Measurements from ENCODE around the gene SCUBE1. TPM values are rescaled to one million over a fixed set of nuclear protein-coding genes. Genes with fewer than 3 reads are reported as not detected.

SCUBE1 gene
- total RNA-seq, 2 donors from 2014 or later: 0.14 TPM; not detected in 1

DNA sequence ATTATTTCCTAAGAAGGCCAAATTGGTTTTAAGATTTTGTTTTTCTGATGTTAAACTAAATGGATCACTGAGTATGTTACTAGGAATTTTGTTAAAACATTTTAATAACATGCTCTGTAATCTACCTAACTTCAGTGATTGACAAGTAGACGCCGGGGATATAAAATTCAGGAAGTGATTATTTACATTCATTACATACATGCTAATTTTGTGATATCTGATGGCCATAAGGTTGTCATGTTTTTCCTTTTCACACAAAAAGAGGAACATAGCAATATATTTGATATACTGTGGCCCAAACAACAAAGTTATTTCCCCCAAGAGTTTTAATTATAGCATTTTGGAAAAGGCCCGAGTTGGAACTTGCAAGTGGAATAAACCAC is 12.1 kb downstream of the SCUBE1 start:
- Mint-ChIP-seq H3K36me3 (ENCODE audit: insufficient read depth in 2 of 2) (no peaks in the 10 kb centered on the region), H3K4me3 (no peak overlapping the region), H3K4me1 (ENCODE audit: low read depth) (no peaks in the 10 kb centered on the region), H3K27me3 (ENCODE audit: low read depth) (no peaks in the 10 kb centered on the region), H3K9me3 (no peaks in the 10 kb centered on the region), H3K27ac (no peak overlapping the region)
- ATAC-seq (replicated peaks in 1 of 2) (no peak), DNase-seq (no peak)

DNA sequence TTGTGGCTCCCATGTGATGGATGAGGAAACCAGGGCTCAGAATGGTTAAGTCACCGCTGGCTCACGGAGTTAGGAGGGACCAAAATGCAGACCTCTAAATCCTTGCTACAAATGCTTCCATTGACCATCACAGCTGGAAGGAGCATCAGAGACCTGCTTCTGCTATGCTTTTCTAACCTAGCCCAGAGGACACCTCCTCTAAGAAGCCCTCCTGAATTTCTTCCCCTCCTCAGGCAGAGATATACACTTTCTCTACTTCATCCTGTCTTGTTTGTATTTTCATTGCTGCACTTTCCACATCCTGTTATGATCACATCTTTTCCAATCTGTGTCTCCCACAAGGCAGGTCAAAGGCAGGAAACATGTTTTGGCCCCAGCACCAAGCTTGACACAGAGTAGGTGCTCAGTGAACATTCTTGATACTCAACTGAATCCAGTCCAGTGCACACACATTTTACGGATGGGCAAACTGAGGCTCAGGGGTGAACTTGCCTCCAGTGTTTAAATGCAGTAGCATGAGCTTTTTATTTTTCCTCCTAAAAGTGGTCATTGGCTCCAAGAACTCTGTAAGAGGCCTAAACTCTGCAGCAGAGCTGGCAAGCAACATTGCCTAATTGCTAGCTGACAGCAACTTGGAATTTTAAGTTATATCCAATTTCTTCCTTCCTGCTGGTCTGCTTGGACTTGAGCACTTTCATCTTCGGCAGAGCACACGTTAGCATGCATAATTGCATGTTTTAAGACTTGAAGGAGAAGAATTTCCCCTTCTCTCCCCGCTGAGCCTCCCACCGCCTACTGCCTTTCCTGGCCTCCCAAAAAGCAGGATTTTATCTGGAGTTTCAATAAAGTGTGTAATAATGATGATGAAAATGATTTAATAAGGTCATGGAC is 12.7 kb downstream of the SCUBE1 start:
- Mint-ChIP-seq H3K27ac (no peak overlapping the region), H3K9me3 (no peaks in the 10 kb centered on the region), H3K4me1 (ENCODE audit: low read depth) (no peaks in the 10 kb centered on the region), H3K27me3 (ENCODE audit: low read depth) (no peaks in the 10 kb centered on the region), H3K4me3 (no peak overlapping the region), H3K36me3 (ENCODE audit: insufficient read depth in 2 of 2) (no peaks in the 10 kb centered on the region)
- no peak for DNase-seq
- no peak for ATAC-seq (replicated peaks in 1 of 2)

DNA sequence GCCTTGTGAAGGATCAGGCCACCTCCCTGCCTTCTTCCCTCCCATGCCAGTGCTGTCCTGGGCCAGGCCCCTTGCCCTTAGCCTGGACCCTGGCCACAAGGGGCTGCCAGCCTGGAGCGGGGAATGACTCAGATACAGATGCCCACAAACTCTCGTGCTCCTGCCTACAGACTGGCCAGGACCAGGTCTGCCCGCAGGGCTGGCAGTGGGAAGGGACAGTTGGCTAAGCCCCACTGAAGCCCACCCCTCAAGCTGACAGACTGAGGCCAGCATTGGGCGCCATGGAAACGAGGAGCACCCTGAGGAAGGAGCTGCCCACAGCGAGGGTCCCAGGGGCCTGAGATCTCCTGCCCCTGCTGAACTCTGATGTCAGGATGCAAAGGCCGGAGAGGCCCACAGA is 14.1 kb downstream of the SCUBE1 start:
- H3K9me3 Mint-ChIP-seq: no peaks in the 10 kb centered on the region
- DNase-seq (no peak), ATAC-seq (replicated peaks in 1 of 2) (no peak)
- no peaks in the 10 kb centered on the region for H3K4me1 Mint-ChIP-seq (ENCODE audit: low read depth)
- H3K4me3 Mint-ChIP-seq: no peak overlapping the region
- H3K27ac Mint-ChIP-seq: no peak overlapping the region
- no peaks in the 10 kb centered on the region for H3K27me3 Mint-ChIP-seq (ENCODE audit: low read depth)
- H3K36me3 Mint-ChIP-seq (ENCODE audit: insufficient read depth in 2 of 2): no peaks in the 10 kb centered on the region

DNA sequence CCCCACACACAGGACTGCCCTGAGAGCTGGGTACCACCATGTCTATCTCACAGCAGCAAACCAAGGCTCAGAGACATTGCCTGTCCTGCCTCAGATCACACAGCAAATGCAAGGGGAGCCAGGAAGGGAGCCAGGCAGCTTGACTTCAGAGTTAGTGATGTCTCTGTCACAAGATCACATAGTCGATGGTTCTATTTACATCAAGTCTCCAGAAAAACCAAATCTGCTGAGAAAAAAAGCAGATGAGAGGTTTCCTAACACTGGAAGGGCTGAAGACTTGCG is 16.1 kb downstream of the SCUBE1 start:
- ATAC-seq (replicated peaks in 1 of 2): no peak
- Mint-ChIP-seq H3K4me3 (no peak overlapping the region), H3K27ac (no peak overlapping the region), H3K36me3 (ENCODE audit: insufficient read depth in 2 of 2) (no peaks in the 10 kb centered on the region), H3K4me1 (ENCODE audit: low read depth) (no peaks in the 10 kb centered on the region), H3K27me3 (ENCODE audit: low read depth) (no peaks in the 10 kb centered on the region), H3K9me3 (no peaks in the 10 kb centered on the region)
- DNase-seq: no peak

DNA sequence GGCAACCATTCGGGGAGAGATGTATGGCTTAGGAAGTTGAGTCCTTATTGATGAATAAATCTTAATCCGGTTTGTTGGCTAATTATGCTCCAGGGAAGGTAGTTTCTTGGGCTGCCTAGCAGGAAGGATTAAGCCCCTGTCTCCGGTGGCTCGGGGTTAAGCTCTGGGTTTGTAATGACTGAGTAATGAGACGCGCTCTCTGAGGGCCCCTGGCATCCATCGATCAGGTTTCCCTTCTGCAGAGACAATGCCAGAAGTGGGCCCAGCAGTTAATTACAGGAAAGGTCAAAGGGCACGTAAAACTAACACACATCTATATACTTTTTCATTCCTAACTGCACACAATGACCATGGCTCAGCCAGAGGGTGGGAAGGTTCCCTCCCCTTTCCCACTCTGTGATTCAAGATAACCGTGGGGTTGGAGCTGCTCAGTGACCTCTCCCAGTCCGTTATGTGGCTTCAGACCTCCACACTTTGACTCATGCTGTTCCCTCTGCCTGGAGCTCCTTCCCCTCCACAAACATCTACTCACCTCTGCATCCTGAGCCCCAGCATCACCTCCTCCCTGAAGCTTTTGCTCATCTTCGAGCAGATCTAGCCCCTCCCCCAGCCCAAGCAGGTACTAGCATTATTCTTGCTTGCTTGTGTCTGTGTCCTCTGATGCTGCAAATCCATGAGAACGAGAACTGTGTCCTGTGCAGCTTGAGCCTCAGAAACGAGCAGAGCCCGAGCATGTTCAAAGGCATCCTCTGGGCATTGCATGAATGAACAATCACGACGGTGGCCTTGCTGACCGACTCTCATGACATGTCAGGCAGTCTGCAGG is 16.6 kb downstream of the SCUBE1 start:
- Mint-ChIP-seq H3K4me3 (no peak overlapping the region), H3K36me3 (ENCODE audit: insufficient read depth in 2 of 2) (no peaks in the 10 kb centered on the region), H3K27me3 (ENCODE audit: low read depth) (no peaks in the 10 kb centered on the region), H3K4me1 (ENCODE audit: low read depth) (no peaks in the 10 kb centered on the region), H3K27ac (no peak overlapping the region), H3K9me3 (no peaks in the 10 kb centered on the region)
- DNase-seq (no peak), ATAC-seq (replicated peaks in 1 of 2) (no peak)

DNA sequence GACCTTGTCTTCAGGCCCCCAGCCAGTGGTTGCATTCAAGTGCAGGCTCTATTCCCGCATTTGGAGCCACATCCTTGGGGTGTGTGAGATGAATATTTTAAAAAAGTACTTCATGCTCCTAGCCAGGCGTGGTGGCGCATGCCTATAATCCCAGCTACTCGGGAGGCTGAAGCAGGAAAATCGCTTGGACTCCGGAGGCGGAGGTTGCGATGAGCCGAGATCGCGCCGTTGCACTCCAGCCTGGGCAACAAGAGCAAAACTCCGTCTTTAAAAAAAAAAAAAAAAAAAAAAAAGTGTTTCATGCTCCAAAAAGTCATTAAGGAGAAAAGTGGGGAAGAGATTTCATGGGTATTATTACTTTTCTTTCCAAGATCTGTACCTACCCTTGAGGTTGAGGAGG is 18.0 kb downstream of the SCUBE1 start:
- Mint-ChIP-seq H3K9me3 (no peaks in the 10 kb centered on the region), H3K4me3 (no peak overlapping the region), H3K4me1 (ENCODE audit: low read depth) (no peaks in the 10 kb centered on the region), H3K27ac (no peak overlapping the region), H3K36me3 (ENCODE audit: insufficient read depth in 2 of 2) (no peaks in the 10 kb centered on the region), H3K27me3 (ENCODE audit: low read depth) (no peaks in the 10 kb centered on the region)
- ATAC-seq (replicated peaks in 1 of 2): no peak
- DNase-seq: no peak

DNA sequence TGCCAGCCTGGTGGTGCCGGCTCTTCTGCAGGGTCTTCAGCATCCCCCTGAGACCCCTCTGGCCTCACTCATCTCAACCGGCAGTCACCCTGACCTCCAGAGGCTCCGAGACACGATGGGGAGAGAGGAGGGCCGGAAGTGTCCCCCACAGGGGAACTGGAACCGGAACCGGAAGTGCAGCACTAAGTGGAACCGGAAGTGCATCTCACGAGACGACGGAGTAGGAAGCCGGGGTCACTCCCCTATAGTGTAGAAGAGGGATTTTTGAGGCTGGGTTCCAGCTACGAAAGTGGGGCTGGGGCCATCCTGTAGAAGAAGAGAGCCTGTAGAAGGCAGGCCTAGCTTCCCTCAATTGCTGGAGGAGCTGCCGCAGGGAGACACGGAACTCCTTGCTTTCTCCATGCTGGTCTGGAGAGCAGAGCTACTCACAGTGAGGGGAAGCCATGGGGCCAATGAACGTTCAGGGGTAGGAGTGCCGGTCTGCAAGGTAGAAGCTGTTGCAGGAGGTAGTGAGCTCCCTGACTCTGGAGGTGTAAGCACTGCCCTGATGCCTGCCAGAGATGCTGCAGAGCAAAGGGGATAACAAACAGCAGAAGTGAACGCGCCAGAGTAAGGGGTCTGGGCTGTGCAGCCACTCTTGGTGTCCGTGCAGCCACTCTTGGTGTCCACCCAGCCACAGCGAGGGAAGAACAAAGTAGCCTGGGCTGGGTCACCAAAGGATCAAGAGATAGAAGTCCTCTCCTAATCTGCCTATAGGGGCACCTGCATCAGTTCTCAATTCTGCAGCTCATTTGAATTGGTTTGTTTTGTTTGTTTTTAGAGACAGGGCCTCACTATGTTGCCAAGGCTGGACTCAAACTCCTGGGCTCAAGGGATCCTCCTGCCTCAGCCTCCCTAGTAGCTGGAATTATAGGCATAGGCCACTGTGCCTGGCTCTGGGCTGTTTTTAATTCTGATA is 21.9 kb downstream of the SCUBE1 start:
- ATAC-seq (replicated peaks in 1 of 2): no peak
- DNase-seq: no peak
- no peaks in the 10 kb centered on the region for H3K27me3 Mint-ChIP-seq (ENCODE audit: low read depth)
- no peak overlapping the region for H3K4me3 Mint-ChIP-seq
- H3K9me3 Mint-ChIP-seq: no peaks in the 10 kb centered on the region
- H3K4me1 Mint-ChIP-seq (ENCODE audit: low read depth): no peaks in the 10 kb centered on the region
- no peaks in the 10 kb centered on the region for H3K36me3 Mint-ChIP-seq (ENCODE audit: insufficient read depth in 2 of 2)
- H3K27ac Mint-ChIP-seq: no peak overlapping the region

DNA sequence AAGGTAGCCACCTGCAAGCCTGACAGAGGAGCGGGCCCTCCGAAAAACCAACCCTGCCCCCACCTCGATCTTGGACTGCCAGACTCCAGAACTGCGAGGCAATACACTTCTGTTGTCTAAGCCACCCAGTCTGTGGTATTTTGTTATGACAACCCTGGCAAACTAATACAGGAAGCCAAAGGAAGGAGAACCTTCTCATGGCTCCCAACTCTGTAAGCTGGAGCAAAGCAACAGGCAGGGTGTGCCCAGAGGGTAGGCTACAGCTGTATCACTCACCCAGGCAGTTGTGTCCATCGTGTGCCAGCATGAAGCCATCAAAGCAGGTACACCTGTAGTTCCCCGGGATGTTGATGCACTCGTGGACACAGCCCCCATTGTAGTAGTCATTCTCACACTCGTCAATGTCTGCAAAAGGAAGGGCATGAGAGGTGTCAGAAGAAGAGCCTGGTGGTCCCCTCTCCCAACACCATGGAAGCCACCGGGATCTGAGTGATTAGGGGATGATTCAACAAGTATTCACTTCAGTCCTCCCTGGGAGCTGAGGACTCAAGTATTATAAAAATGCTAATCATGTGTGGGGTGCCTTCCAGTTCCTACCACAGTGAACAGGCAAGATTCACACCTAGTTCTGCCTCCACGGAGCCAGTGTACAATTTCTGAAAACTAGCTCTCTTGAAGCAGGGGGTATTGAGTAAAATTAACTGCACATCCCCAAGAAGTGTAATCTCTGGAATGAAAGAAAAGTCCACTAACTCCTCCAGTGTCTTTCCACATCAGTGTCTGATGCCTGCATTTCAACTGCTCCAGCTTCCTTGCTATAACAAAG is 23.3 kb downstream of the SCUBE1 start:
- ATAC-seq (replicated peaks in 1 of 2) (no peak), DNase-seq (no peak)
- Mint-ChIP-seq H3K27me3 (ENCODE audit: low read depth) (no peaks in the 10 kb centered on the region), H3K9me3 (no peaks in the 10 kb centered on the region), H3K36me3 (ENCODE audit: insufficient read depth in 2 of 2) (no peaks in the 10 kb centered on the region), H3K27ac (no peak overlapping the region), H3K4me3 (no peak overlapping the region), H3K4me1 (ENCODE audit: low read depth) (no peaks in the 10 kb centered on the region)

DNA sequence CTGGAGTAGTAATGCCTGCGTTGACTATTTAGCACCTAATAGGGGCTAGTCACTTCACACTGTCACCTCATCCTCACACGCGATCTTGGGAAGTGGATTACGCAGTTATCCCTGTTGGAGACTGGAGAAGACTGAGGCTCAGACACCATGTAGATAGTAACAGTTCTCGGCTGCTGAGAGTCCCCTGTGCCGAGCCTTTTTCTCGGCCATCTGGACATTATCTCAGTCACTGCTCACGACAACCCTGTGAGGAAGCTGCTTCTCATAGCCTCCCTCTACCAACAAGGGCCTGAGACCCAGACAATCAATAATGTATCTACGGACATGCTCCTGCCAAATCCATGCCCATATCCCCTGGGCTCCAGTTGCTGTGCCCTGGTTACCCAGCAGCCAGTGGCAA is 25.9 kb downstream of the SCUBE1 start:
- ATAC-seq (replicated peaks in 1 of 2): no peak
- no peak for DNase-seq
- H3K36me3 Mint-ChIP-seq (ENCODE audit: insufficient read depth in 2 of 2): no peaks in the 10 kb centered on the region
- H3K27ac Mint-ChIP-seq: no peak overlapping the region
- H3K9me3 Mint-ChIP-seq: no peaks in the 10 kb centered on the region
- no peaks in the 10 kb centered on the region for H3K27me3 Mint-ChIP-seq (ENCODE audit: low read depth)
- no peak overlapping the region for H3K4me3 Mint-ChIP-seq
- H3K4me1 Mint-ChIP-seq (ENCODE audit: low read depth): no peaks in the 10 kb centered on the region

DNA sequence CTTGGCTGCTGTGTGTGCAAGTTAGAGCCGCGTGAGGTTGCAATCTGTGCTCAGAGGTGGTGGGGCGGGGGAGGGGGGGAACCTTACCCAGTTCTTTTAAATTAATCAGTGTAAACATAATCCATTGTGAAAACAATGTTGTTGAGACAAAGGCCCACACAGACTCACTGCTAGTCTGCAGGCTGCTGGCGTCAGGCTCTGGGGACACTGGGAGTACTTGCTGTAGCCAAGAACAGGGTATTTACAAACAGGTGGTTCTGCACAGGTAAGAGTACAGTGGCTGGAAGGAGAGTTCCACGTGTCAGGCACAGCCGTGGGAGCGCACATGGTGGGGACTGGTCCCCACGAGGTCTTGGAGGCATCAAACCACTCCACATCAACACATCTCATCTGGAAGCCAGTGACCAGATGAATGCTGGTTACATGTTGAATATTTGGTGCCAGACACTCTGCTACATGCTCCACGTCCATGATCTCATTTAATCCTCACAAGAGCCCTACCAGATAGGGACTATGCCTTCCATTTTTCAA is 27.4 kb downstream of the SCUBE1 start:
- no peaks in the 10 kb centered on the region for H3K4me1 Mint-ChIP-seq (ENCODE audit: low read depth)
- DNase-seq (no peak), ATAC-seq (replicated peaks in 1 of 2) (no peak)
- H3K4me3 Mint-ChIP-seq: no peak overlapping the region
- H3K27me3 Mint-ChIP-seq (ENCODE audit: low read depth): no peaks in the 10 kb centered on the region
- no peaks in the 10 kb centered on the region for H3K9me3 Mint-ChIP-seq
- no peaks in the 10 kb centered on the region for H3K36me3 Mint-ChIP-seq (ENCODE audit: insufficient read depth in 2 of 2)
- H3K27ac Mint-ChIP-seq: no peak overlapping the region

DNA sequence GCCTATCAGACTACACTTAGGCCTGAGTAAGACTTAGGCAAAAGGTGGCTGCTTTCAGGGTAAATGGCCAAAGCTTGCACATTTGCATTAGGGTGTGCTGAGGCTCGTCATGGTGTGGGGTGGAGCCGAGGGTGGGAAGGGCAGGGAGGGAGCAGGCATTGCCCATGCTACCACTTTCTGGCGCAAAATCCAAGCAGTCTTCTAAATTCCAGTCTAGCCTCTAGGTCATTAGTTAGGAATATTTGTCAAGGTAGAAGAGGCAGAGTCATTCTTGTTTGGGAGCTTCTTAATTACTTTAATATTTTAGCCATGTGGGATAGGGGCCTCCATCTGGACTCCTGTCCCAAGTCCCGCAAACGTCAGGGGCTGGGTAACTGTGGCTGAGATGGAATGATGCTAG is 28.6 kb downstream of the SCUBE1 start:
- Mint-ChIP-seq H3K36me3 (ENCODE audit: insufficient read depth in 2 of 2) (no peaks in the 10 kb centered on the region), H3K27me3 (ENCODE audit: low read depth) (peaks cover 7% of the 10 kb centered on the region), H3K9me3 (no peaks in the 10 kb centered on the region), H3K4me1 (ENCODE audit: low read depth) (no peaks in the 10 kb centered on the region), H3K27ac (no peak overlapping the region), H3K4me3 (no peak overlapping the region)
- DNase-seq (no peak), ATAC-seq (replicated peaks in 1 of 2) (no peak)

DNA sequence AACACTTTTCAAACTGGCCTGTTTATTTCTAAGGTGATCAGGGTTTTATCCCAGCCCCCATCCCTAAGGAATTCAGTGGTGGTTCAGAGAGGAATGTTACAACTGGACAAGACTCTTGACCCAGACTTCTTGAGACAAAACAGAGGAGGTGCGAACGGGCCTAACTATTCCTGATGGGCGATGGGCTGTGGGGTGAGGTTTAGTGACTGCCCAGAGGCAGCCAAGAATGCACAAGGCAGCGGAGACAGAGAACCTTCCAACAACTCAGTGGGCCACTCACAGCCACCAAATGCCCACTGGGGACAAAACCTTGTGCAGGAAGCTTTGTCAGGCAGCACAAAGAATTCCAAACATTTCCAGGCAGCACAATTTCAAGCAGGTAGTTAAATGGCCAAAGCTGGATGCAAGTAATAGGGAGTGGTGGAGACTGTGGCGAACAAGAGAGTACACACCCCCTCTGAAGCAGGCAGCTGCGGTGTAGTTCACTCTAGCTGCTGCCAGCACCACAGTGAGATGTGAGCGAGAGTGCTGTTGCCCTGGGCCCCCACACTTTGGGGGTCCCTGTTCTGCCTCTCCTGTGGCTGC is 29.2 kb downstream of the SCUBE1 start:
- no peak overlapping the region for H3K4me3 Mint-ChIP-seq
- H3K27ac Mint-ChIP-seq: no peak overlapping the region

More for the DNA sequence above, 29.2 kb downstream of the SCUBE1 start:
- Mint-ChIP-seq H3K4me1 (ENCODE audit: low read depth) (no peaks in the 10 kb centered on the region), H3K36me3 (ENCODE audit: insufficient read depth in 2 of 2) (no peaks in the 10 kb centered on the region), H3K9me3 (no peaks in the 10 kb centered on the region), H3K27me3 (ENCODE audit: low read depth) (peaks cover 10% of the 10 kb centered on the region)
- DNase-seq (no peak), ATAC-seq (replicated peaks in 1 of 2) (no peak)
